Fibroblast of skin of abdomen (primary cell): ENCODE results near the gene GID8.

Source experiments
- DNase-seq: peaks from one replicate; pipeline ENCODE4 v3.0.0-alpha.2; 2013

Gene GID8

DNA sequence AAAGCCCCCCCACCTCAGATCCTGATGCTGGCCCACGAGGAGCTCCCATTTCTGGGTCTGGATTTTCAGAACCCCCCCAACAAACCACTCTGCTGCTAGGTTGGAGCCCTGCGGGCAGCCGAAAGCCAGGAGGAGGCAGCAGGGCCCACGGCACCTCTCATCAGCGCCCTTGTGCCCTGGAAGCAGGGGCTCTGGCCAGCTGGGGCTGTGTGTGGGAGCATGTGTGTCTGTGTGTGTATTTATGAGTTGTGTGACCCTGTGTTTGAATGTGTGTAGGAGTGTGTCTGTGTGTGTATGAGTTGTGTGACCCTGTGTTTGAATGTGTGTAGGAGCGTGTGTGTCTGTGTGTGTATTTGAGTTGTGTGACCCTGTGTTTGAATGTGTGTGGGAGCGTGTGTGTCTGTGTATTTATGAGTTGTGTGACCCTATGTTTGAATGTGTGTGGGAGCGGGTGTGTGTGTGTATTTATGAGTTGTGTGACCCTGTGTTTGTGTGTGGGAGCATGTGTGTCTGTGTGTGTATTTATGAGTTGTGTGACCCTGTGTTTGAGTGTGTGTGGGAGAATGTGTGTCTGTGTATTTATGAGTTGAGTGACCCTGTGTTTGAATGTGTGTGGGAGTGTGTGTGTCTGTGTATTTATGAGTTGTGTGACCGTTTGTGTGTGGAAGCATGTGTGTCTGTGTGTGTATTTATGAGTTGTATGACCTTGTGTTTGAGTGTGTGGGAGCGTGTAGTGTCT, 33.4 kb downstream of the GID8 start:
- no peak for DNase-seq

DNA sequence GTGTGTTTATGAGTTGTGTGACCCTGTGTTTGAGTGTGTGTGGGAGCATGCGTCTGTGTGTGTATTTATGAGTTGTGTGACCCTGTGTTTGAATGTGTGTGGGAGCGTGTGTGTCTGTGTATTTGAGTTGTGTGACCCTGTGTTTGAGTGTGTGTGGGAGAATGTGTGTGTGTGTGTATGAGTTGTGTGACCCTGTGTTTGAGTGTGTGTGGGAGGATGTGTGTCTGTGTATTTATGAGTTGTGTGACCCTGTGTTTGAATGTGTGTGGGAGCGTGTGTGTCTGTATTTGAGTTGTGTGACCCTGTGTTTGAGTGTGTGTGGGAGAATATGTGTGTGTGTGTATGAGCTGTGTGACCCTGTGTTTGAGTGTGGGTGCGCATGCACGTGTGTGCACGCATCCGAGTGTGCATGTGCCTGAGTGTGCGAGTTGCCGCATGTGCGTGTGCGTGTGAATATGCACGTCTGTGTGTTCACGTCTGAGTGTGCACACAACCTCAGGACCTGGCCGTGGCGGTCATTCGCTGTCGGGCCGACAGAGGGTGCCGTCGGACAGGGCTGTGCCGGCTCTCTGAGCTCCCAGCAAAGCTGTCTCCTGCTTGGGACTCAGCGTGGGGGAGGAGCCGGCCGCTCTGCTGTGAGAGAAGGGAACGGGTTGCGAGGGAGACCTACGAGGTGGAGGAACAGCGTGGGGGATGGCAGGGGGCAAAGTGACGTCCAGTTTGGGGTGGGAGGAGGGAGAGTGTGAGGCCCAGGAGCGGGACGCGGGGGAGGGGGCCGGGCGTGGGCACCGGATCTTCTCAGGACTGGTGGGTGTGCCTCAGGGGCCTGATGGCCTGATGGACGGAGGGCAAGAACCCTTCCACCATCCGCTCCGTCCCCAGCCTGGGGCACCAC, 34.2 kb downstream of the GID8 start:
- DNase-seq, result peak; percentile 71

DNA sequence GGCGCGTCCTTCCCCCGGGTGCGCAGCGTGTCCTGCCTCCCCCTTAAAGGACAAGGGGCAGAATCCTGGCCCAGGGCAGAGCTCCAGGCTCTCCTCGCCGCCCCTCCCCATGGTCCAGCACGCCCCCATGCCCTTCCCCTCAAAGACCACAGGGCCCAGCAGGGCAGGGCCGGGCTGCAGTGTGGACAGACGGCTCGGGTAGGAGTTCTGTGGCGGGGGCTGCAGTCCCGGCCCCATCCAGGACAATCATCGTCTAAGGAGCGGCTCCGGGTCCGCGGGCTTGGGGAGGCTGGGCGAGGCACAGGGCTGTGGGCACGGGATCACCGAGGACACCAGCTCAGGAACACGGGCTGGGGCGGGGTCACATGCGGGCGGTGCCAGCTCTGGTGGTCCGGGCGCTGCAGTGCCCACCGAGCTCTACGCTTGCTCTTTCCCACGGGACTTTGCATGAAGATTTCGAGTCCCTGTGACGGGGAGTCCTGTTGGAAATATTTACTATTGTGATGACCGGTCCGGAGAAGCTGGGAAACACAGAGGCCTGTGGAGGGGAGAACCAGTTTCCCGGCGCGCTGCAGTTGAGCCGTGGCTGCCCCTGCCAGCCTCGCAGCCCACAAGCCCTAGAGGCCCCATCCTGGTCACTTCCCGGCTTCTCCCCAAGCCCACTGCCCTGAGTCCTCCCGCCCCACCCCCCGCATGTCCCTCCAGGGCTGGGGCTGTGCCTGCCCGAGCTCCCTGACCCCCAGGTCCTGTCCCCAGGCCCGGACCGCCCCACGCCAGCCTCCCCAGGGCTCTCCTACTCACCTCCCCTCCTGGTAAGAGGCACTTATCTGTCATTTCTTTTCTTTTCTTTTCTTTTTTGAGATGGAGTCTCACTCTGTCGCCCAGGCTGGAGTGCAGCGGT, 35.1 kb downstream of the GID8 start:
- no peak for DNase-seq

DNA sequence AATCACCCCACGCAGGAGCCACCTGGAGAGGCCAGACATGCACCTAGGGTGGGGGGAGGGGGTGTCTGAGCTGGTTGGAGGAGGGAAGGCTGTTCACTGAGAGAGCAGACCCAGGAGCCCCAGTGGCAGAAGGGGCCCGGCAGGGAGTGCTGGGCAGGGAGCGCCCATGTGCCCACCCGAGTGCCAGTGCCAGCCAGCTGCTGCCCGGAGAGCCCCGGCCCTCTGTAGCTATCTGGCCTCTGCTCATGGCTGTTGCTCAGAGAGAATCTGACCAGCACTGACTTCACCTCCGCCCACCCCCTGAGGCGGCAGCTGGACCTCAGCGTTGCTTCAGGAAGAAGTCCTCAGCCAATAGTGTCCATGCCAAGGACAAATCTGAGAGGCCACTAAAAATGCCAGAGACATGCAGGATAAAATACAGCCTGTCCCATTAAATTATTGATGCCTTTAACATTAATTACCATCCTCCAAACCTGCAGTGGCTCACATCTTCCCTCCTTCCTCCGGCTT, 37.4 kb downstream of the GID8 start:
- DNase-seq, result no peak

DNA sequence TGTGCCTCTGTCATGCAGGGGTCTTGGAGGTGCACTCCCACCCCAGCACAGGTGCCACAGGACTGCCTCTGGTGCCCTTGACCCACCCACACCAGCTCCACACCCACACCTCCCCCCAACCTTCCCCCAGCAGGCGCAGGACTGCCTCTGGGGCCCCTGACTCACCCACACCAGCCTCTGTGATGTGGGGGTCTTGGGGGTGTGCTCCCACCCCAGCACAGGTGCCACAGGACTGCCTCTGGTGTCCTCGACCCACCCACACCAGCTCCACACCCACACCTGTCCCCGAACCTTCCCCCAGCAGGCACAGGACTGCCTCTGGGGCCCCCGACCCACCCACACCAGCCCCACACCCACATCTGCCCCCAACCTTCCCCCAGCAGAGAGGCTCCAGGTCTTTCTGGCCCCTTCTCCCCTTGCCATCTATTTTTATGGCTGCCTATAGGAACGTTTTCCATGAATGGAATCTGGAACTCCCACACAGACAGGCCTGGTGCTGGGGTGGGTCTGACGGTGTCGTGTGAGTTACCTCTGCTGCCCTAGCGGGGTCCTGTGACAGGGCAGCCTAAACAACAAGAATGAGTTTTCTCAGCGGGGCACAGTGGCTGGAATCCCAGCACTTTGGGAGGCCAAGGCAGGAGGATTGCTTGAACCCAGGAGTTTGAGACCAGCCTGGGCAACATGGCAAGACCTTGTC, 38.0 kb downstream of the GID8 start:
- DNase-seq, result no peak

DNA sequence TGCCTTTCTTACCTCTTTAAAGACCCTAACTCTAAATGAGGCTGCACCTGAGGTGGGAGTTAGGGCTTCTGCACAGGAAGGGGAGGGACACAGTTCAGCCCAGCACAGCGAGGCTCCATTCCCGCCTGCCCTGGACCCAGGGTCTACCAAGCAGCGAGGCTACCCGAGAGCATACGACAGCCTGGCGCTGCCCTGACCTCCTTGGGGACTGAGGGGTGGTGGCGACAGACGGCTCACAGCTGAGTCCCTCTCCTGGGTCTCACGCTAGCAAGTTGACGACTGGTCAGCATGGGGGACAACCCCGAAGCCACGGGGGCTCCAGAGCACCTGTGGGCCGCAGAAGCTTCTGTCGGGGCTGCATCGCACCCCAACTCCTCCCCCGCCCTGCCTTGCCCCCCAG, 38.9 kb downstream of the GID8 start:
- no peak for DNase-seq

DNA sequence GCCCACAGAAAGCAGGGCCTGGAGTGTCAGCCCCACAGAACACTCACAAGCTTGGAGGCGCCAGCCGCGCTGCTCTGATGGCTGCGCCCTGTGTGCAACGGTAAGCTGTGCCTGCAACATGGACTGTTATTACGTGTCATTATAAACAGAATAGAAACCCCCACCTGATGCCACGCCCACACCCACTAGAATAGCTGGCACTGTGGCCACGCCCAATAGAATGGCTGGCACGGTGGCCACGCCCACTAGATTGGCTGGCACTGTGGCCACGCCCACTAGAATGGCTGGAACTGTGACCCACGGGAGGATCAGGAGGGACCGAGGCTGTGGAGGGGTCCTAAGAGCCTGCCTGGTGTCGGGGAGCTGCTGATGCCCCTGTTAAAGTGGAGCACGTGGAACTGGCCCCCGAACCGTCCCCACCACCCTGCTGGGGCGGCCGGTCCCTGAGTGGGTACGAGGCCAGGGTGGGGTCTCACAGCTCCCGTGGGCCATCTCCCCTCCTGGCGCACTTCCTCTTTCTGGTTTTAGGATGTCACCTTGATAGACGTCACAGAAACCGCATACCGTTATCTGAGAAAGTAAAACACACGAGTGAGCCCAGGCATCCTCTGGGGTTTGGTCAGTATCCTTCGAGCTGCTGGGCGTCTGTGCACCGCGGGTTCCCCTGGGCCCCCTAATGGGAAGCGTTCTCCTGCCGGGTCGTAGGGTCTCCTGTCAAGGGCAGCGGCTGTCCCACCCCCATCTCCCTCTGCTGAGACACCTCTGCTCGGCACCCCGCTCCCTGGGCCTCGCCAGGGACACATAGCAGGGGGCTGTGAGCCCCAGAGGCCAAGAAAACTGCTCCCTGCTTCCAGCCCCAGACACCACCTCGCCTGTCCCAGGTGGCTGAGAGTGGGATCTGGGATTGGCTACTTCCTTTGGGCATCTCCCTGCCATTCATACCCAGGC, 39.9 kb downstream of the GID8 start:
- DNase-seq, result no peak

DNA sequence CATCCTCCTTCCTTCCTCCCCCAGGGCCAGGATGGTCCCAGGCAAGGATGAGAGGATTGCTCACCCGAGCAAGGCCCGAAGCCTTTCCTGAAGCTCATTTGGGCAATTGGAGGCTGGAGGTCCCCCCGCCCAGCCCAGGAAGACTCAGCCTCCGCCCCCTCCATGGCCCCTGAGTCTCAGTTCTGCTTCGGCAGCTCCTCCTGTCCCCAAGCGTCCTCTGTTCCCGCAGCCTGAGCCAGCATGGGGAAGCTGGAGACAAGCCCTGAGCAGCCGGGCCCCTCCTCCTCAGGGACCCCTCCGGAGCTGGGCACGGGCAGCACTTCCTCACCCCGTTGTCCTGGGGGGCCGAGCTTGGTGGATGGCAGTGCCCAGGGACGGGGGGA, 40.6 kb downstream of the GID8 start:
- DNase-seq, result no peak

DNA sequence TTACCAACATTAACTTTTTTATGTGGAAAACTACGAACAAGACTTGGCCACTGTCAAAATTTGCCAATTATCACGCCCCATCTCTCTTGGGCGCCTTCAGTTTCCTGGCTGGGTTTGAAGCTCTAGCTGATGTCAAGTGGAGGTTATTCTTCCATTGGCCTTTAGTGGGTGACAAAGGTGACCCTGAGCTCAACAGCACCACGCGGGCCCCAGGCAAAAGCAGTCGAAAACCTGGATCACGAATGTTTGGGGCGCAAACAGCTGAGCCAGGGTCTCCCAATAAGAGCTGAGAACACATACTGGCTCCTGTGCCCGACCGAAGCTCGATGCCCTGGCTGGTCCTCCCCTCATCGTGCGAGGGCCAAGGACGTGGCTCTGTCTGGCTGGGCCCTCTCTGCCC, 41.4 kb downstream of the GID8 start:
- no peak for DNase-seq

DNA sequence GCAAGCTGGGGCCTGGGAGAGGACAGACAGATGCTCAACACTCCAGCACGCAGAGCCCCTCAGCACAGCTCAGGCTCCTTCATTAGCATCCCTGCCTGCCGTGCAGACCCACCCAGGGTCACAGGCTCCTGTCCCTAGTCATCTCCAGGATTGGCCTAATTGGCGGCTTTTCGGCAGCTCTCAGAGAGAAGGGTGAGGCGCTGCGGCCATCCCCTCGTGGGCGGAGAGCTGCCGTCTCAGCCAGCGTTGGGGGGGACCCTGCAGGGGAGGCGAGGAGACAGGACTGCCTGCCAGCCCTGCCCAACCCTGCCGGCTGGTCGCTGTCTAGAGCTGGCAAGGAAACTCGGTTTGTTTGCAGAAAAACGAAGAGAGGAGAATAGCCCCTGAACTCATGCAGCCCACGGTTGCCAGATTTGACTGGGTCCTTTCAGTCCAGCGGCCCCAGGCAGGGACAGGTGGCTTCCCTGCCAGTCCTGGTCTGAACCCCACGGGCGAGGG, 42.0 kb downstream of the GID8 start:
- no peak for DNase-seq

DNA sequence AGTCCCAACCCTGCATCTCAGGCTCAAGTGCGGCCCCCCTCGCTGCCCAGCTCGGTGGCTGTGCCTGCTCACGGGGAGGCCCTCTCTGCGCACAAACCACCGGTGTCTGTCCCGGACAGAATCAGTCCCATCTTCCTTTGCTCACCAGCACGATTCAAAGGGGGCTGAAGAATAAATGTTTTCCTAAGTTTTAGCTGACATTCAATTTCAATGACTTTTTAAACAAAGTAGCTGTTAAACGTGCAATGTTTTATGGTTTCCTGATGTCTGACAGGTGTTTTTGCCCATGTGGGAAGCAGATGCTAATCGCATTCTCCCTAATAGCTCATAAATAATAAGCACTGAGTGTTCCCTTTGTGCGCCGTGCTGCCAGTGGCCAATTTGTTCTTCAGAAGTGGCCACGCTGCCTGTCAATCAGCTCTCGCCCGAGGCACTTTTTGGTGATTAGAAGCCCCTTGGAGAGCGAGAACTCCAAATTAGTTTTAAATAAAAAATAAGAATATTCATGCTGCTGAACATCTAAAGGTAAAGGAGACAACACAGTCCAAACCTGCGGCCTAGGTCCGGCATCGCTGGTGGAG, 42.5 kb downstream of the GID8 start:
- DNase-seq, result no peak

DNA sequence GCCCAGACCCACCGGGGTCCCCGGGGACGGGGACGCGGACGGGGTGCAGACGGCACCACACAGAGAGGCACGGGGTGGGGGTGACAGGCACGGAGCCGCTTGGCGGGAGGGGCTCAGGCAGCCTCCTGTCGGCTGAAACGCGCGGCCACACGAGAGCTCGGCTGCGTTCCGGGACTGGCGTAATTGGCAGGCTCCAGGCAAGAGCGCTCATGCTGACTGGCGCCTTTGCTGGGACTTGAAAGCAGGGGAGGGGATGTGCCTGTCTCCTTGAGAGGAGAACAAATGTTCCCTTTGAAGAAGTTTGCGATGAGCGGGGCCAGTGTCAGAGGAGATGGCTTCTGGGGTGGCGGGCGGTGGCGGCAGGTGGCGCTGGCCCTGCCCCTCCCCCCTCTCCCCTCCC, 43.0 kb downstream of the GID8 start:
- DNase-seq, result no peak

DNA sequence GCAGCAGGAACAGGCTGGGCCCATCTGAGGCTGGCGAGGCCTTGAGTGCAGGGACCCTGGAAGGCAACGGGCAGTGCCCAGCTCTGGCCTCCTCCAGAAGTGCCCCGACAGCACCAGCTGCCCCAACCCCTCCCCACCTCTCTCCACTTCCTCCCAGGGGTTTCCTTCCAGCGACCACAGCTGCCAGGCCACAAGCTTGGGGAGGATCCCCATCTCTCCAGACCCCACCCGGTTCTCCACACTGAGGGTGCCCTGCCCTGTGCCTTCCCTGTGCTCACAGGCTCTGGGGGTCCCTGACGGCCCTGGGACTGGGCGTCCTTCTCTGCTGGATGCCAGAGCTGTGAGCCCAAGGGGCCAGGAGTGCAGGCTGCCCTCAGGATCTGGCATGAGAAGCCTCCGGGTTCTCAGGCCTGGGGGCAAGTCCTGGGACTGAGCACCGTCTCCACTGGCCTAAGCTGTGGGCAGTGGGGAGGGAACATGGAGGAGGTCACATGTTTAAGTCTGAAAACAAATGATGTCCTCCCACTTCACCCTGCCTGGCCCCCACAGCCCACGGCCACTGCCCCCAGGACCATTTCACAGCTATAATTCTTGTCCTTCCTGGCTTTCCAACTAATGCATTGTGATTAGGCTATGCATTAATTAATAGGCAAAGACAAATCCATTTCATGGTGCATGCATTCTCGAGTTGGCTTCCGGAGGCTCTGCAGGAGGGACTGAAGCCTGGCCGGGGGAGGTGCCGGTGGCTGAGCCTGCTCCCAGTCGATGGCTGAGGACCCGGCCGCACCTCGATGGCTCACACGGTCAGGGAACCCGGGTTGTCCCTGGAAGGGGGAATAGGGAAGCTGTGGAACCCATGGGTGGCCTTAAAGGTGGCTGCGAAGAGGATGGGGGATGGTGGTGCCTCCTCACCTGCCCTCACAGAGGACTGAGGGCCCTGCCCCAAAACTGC, 44.5 kb downstream of the GID8 start:
- DNase-seq, result no peak

DNA sequence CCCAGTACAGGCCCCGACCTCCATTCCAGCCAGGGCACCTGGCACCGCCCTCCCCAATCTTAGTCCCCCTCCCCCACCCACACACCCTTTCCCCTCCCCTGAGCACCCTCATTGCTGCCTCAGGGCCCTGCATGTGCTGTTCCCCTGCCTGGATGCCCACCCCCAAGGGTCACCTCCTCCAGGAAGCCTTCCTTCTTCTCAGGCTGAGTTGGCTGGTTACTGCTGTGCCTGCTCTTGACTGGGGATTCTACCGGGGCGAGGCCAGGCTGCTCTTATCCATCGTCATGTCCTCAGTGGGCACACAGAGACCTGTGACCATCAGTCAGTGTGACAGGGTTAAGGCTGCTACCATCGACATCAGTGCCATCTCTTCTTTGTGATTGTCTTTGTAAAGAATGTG, 45.3 kb downstream of the GID8 start:
- no peak for DNase-seq

DNA sequence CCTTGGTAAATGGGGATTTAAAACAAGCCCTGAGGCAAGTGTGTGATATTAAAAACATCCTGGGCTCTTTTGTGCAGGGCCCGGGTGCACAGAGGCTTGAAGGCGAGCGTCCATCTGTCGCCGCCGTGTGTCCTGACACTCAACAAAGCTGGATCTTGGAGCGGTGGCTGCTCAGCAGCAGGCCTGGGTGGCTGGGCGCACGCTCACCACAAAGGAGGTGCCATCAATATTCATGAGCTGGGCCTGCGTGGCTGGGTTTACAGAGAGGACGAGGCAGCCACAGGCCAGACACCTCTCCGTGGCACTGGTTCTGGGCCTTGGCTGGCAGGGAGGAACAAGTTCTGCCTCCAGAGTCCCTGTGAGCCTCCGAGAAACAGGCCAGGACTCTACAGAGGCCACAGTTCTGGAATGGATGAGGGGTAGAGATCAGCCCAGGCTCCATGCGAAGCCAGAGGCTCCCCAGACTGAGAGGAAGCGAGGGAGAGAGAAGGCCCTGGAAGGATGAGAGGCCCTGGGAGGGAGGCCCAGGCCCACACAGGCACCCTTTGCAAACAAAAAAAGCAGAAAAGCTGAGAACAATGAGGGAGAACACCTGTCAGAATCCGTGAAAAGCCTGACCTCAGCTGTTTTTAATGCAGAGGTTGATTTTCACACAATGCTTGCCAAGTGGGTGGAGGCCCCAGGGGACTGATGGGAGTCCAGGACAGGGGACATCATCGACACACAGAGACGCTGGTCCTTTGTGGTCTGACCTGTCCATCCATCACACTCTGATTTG, 46.9 kb downstream of the GID8 start:
- DNase-seq, result no peak

DNA sequence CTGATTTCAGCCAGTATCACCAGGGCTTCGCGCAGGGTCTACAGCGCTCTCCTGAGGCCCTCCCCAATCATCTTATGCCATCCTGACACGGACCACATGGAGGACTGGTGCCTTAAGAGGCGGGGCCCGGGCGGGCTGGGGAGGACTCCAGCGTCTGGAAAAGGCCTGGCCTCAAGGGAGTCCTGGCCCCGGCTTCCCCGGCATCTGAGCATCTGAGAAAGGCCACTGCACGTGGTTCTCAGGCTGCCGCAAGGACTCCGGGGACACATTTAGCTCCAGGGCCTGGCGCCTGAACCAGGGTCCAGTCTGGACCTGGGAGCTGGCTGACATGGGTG, 47.5 kb downstream of the GID8 start:
- DNase-seq, result no peak

DNA sequence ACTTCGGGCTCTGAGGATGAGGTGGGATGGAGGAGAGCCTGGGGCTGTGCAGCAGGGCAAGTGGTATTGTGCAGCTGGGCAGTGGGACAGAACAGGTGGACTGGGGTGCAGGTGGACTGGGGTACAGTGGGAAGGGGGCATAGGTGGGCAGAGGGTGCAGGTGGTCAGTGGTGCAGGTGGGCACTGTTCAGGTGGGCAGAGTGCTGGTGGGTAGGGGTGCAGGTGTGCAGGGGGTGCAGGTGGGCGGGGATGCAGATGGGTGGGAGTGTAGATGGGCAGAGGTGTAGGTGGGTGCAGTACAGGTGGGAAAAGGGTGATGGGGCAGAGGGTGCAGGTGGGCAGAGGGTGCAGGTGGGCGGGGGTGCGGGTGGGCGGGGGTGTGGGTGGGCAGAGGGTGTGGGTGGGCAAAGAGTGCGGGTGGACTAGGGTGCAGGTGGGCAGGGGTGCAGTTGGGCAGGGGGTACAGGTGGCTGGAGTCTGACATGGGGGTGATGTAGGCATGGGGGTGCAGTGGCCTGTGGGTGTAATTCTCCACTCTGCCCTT, 48.4 kb downstream of the GID8 start:
- no peak for DNase-seq

DNA sequence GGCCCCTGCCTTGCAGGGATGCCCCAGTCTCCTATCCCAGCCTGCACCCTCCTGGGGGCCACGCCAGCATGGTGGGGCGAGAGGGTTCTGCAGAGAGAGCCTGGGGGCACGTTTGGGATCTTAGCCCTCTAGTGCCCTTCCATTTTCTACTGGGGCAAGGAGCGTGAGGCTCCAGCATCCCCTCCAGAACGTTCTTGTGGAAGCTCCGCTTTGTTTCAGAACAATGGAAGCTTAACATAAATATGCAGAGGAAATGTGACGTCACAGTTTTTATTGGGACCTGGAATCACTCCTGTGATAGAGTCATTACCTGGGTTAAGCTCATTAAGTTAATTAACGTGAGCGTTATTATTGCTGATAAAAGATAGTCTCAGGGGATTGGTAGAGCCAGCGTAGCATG, 49.2 kb downstream of the GID8 start:
- DNase-seq, result no peak
